T1000 (cell line): ENCODE data around the gene HERC3.
A peak's percentile ranks its signal among the peaks of the same experiment; 100 is the strongest.
"Not testable (repeated sequence)": the region's sequence is repeated elsewhere in the genome, so short reads cannot be mapped to it uniquely, and the experiment has no call there.

Experiments
- DNase-seq: peaks from one replicate; lab custom pipeline; 2025; ENCODE audit warnings: mixed read lengths; lab: John Stamatoyannopoulos, UW

The HERC3 gene

GRCh38 chr4:88609387-88609786, 17.1 kb downstream of the HERC3 start:
- no peak for DNase-seq

GRCh38 chr4:88609794-88610193, 17.5 kb downstream of the HERC3 start:
- DNase-seq, result not testable (repeated sequence)

GRCh38 chr4:88610771-88611170, 18.5 kb downstream of the HERC3 start:
- DNase-seq, result no peak

GRCh38 chr4:88613417-88613875, 21.2 kb downstream of the HERC3 start:
- no peak for DNase-seq

- DNase-seq, result no peak
Observed at GRCh38 chr4:88614058-88614457, 21.8 kb downstream of the HERC3 start.

- peak; percentile 13 for DNase-seq
Observed at GRCh38 chr4:88616275-88617150, 24.2 kb downstream of the HERC3 start.

GRCh38 chr4:88618782-88619485, 26.7 kb downstream of the HERC3 start:
- no peak for DNase-seq

GRCh38 chr4:88619971-88620370, 27.7 kb downstream of the HERC3 start:
- DNase-seq, result no peak

- DNase-seq, result no peak
Observed at GRCh38 chr4:88621763-88622327, 29.6 kb downstream of the HERC3 start.

GRCh38 chr4:88623097-88623496, 30.8 kb downstream of the HERC3 start:
- peak; percentile 36 for DNase-seq

- DNase-seq, result no peak
Observed at GRCh38 chr4:88628746-88629145, 36.5 kb downstream of the HERC3 start.

GRCh38 chr4:88629826-88630225, 37.5 kb downstream of the HERC3 start:
- DNase-seq, result no peak

GRCh38 chr4:88630756-88631155, 38.5 kb downstream of the HERC3 start:
- DNase-seq, result no peak

- no peak for DNase-seq
Observed at GRCh38 chr4:88643932-88644331, 51.7 kb downstream of the HERC3 start.

- DNase-seq, result no peak
Observed at GRCh38 chr4:88645994-88646393, 53.7 kb downstream of the HERC3 start.

- DNase-seq, result no peak
Observed at GRCh38 chr4:88646528-88647280, 54.4 kb downstream of the HERC3 start.

- DNase-seq, result no peak
Observed at GRCh38 chr4:88649716-88650115, 57.4 kb downstream of the HERC3 start.

- no peak for DNase-seq
Observed at GRCh38 chr4:88653371-88653946, 61.2 kb downstream of the HERC3 start.

- no peak for DNase-seq
Observed at GRCh38 chr4:88655226-88655625, 62.9 kb downstream of the HERC3 start.

GRCh38 chr4:88659055-88659889, 67.0 kb downstream of the HERC3 start:
- DNase-seq, result no peak

- no peak for DNase-seq
Observed at GRCh38 chr4:88659890-88660208, 67.6 kb downstream of the HERC3 start.
